HCT116 (cell line): ENCODE measurements around the gene DMKN.

ENCODE experiments used
- CTCF ChIP-seq, 3 experiments: fragments of 200-600 bp in 1 of 3; sonication (generic) in 1 of 3; IDR thresholded peaks in 2 of 3; conservative IDR thresholded peaks in 1 of 3; 2 replicates each; pipeline ENCODE4 v1.5.1; 2012 to 2017; ENCODE audit warnings: low read depth in 2 of 3, low read length in 2 of 3, antibody characterized with exemption in 1 of 3, borderline replicate concordance in 1 of 3, control low read depth in 1 of 3, mild to moderate bottlenecking in 1 of 3, mixed read lengths in 1 of 3, mixed run types in 1 of 3, moderate library complexity in 1 of 3; ENCODE audit not compliant: insufficient read depth in 1 of 3
- EZH2 ChIP-seq: fragments of 200-600 bp; sonication (generic); IDR thresholded peaks from 2 replicates; pipeline ENCODE4 v1.6.1; 2017; ENCODE audit warnings: antibody characterized with exemption, mixed run types
- EZH2phosphoT487 ChIP-seq: fragments of 200-600 bp; IDR thresholded peaks from 2 replicates; pipeline ENCODE4 v1.6.1; 2018; ENCODE audit warnings: antibody characterized with exemption, borderline replicate concordance
- MAX ChIP-seq: IDR thresholded peaks from 2 replicates; pipeline ENCODE4 v1.6.1; 2012
- POLR2A ChIP-seq: IDR thresholded peaks from 2 replicates; pipeline ENCODE4 v1.7.0; 2011; ENCODE audit warnings: borderline replicate concordance; ENCODE audit not compliant: insufficient read depth, insufficient read length; ENCODE audit errors: extremely low read depth
- POLR2AphosphoS5 ChIP-seq: IDR thresholded peaks from 2 replicates; pipeline ENCODE4 v1.6.1; 2011; ENCODE audit warnings: mild to moderate bottlenecking, low read depth, low read length, moderate library complexity
- RAD21 ChIP-seq: IDR thresholded peaks from 2 replicates; pipeline ENCODE4 v1.6.1; 2012; ENCODE audit warnings: low read depth, mild to moderate bottlenecking
- SIN3A ChIP-seq: IDR thresholded peaks from 2 replicates; pipeline ENCODE4 v1.6.1; 2012; ENCODE audit warnings: low read depth
- ZNF274 ChIP-seq: fragments of 200-500 bp; sonication (Bioruptor generic); IDR thresholded peaks from 2 replicates; pipeline ENCODE4 v1.6.1; 2014; ENCODE audit warnings: mild to moderate bottlenecking, low read depth, low read length, inconsistent platforms

GRCh38 chr19:35553385-35554000 lies 40.0 kb upstream of the DMKN start:
- TF ChIP-seq POLR2AphosphoS5 (no peak), CTCF (IDR thresholded peaks at IDR 0.05 in 2 of 3, conservative IDR thresholded peaks at IDR 0.05 in 1 of 3; ENCODE audit: borderline replicate concordance in 1 of 3, insufficient read depth in 1 of 3, low read depth in 2 of 3, low read length in 2 of 3) (no peak), ZNF274 (no peak), EZH2phosphoT487 (no peak), EZH2 (no peak), POLR2A (no peak), RAD21 (no peak), MAX (no peak), SIN3A (no peak)
